Erythroblast (primary cell): Measurements from ENCODE around the gene ADO.
"Not testable (repeated sequence)": the region's sequence is repeated elsewhere in the genome, so short reads cannot be mapped to it uniquely, and the experiment has no call there.

ENCODE experiments used
- DNase-seq, 2 experiments: peaks; one replicate each; lab custom pipeline; 2025; lab: John Stamatoyannopoulos, UW
- GATA1 ChIP-seq: IDR thresholded peaks from 2 replicates; pipeline ENCODE4 v1.6.1; 2011; ENCODE audit warnings: low read depth, mild to moderate bottlenecking, control low read depth, low read length, moderate library complexity
- POLR2A ChIP-seq: IDR thresholded peaks from 2 replicates; pipeline ENCODE4 v1.6.1; 2011; ENCODE audit warnings: mild to moderate bottlenecking, low read length

The ADO gene

GRCh38 chr10:62779487-62780248 lies 24.9 kb upstream of the ADO start:
- no peak for DNase-seq

GRCh38 chr10:62784537-62784936 lies 20.0 kb upstream of the ADO start:
- DNase-seq: not testable (repeated sequence)

More at GRCh38 chr10:62779487-62780248, 24.9 kb upstream of the ADO start:
- TF ChIP-seq GATA1: no peak

GRCh38 chr10:62788285-62788684 lies 16.2 kb upstream of the ADO start:
- DNase-seq: not testable (repeated sequence)

GRCh38 chr10:62788861-62789467 lies 15.6 kb upstream of the ADO start:
- no peak for DNase-seq
- TF ChIP-seq POLR2A: no peak
- no peak for TF ChIP-seq GATA1

GRCh38 chr10:62790019-62790555 lies 14.4 kb upstream of the ADO start:
- no peak for DNase-seq

GRCh38 chr10:62790571-62790970 lies 13.9 kb upstream of the ADO start:
- TF ChIP-seq POLR2A (no peak), GATA1 (no peak)
- DNase-seq: no peak

More at GRCh38 chr10:62790019-62790555, 14.4 kb upstream of the ADO start:
- TF ChIP-seq GATA1: no peak
- TF ChIP-seq POLR2A: no peak

GRCh38 chr10:62792261-62792660 lies 12.3 kb upstream of the ADO start:
- TF ChIP-seq POLR2A (no peak), GATA1 (no peak)
- no peak for DNase-seq

- DNase-seq: no peak
- TF ChIP-seq POLR2A (no peak), GATA1 (no peak)
Observed at GRCh38 chr10:62794306-62794705, 10.2 kb upstream of the ADO start.

GRCh38 chr10:62795100-62795499 lies 9.4 kb upstream of the ADO start:
- TF ChIP-seq GATA1 (no peak), POLR2A (no peak)
- DNase-seq: no peak

GRCh38 chr10:62795762-62796161 lies 8.8 kb upstream of the ADO start:
- TF ChIP-seq GATA1: no peak
- no peak for TF ChIP-seq POLR2A
- no peak for DNase-seq

- no peak for DNase-seq
- TF ChIP-seq GATA1 (no peak), POLR2A (no peak)
Observed at GRCh38 chr10:62796896-62797295, 7.6 kb upstream of the ADO start.

GRCh38 chr10:62801871-62802270 lies 2.6 kb upstream of the ADO start:
- no peak for TF ChIP-seq POLR2A
- no peak for TF ChIP-seq GATA1
- DNase-seq: no peak

GRCh38 chr10:62803724-62804355 lies 680 bp upstream of the ADO start:
- no peak for DNase-seq
- TF ChIP-seq POLR2A (no peak), GATA1 (no peak)
